MV-4-11 (cell line): ENCODE results near the gene AP1B1.

Experiments
- DNase-seq: peaks from one replicate; lab custom pipeline; 2025; lab: John Stamatoyannopoulos, UW

The AP1B1 gene

GRCh38 chr22:29300807-29301601, 87.4 kb downstream of the AP1B1 start:
- DNase-seq: no peak

- DNase-seq: no peak
These were observed 87.9 kb downstream of the AP1B1 start for GRCh38 chr22:29300467-29300806.

GRCh38 chr22:29299136-29299900, 89.1 kb downstream of the AP1B1 start:
- DNase-seq: no peak

- DNase-seq: no peak
These were observed 89.7 kb downstream of the AP1B1 start for GRCh38 chr22:29298641-29299040.

- DNase-seq: no peak
These were observed 96.0 kb downstream of the AP1B1 start for GRCh38 chr22:29292379-29292778.

- DNase-seq: no peak
These were observed 97.2 kb downstream of the AP1B1 start for GRCh38 chr22:29291215-29291614.

GRCh38 chr22:29290061-29290460, 98.3 kb downstream of the AP1B1 start:
- DNase-seq: no peak

- peak; percentile 42 for DNase-seq
These were observed 99.5 kb downstream of the AP1B1 start for GRCh38 chr22:29288837-29289236.

- peak; percentile 27 for DNase-seq
These were observed 104.2 kb downstream of the AP1B1 start for GRCh38 chr22:29284196-29284595.

GRCh38 chr22:29277927-29278326, 110.4 kb downstream of the AP1B1 start:
- no peak for DNase-seq
